Esophagus squamous epithelium (tissue), 4 donors: ENCODE results near the gene THBS2.

ENCODE experiments used
- POLR2A ChIP-seq, 4 donors: fragments of 450-650 bp; IDR thresholded peaks; one replicate each; pipeline ENCODE4 v1.6.1; 2017; ENCODE audit warnings: antibody characterized with exemption in 4 of 4, mild to moderate bottlenecking in 4 of 4, moderate library complexity in 3 of 4
- TF ChIP-seq, protein P1 (sequence below), 6 experiments: fragments of 450-650 bp in 4 of 6; fragments of 200-600 bp in 2 of 6; sonication (generic) in 2 of 6; IDR thresholded peaks; one replicate each; pipeline ENCODE4 v1.5.1; 2016 to 2019; ENCODE audit warnings: antibody characterized with exemption in 6 of 6, mild to moderate bottlenecking in 4 of 6, moderate library complexity in 4 of 6

DNA sequence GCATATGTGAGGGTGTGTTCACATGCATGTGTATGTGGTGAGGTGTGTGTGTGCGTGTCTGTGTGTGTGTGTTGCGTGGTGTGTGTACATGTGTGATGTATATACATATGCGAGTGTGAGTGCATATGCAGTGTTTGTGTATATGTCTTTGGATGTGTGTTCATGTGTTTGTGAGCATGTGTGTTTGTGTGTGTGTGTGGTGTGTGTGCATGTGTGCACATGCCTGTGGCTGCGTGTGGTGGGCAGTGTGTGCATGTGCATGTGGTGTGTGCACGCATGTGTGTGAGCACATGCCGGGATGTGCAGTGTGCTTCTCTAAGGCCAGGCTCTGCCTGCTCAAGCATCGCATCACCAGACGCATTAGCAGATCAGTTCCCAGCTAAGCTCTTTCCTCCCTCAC is 5.7 kb downstream of the THBS2 start:
- TF ChIP-seq, protein P1, sequence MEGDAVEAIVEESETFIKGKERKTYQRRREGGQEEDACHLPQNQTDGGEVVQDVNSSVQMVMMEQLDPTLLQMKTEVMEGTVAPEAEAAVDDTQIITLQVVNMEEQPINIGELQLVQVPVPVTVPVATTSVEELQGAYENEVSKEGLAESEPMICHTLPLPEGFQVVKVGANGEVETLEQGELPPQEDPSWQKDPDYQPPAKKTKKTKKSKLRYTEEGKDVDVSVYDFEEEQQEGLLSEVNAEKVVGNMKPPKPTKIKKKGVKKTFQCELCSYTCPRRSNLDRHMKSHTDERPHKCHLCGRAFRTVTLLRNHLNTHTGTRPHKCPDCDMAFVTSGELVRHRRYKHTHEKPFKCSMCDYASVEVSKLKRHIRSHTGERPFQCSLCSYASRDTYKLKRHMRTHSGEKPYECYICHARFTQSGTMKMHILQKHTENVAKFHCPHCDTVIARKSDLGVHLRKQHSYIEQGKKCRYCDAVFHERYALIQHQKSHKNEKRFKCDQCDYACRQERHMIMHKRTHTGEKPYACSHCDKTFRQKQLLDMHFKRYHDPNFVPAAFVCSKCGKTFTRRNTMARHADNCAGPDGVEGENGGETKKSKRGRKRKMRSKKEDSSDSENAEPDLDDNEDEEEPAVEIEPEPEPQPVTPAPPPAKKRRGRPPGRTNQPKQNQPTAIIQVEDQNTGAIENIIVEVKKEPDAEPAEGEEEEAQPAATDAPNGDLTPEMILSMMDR (IDR thresholded peaks at IDR 0.05), result no peak
- TF ChIP-seq POLR2A (IDR thresholded peaks at IDR 0.05), result no peak
